HEK293T (cell line): Measurements from ENCODE around the gene KCNMA1.

ENCODE experiments used
- ARNT ChIP-seq: fragments of 450-650 bp; IDR thresholded peaks from 2 replicates; pipeline ENCODE4 v1.6.1; 2017; ENCODE audit warnings: mild to moderate bottlenecking
- ELF4 ChIP-seq: fragments of 450-650 bp; IDR thresholded peaks from 2 replicates; pipeline ENCODE4 v1.6.1; 2017; ENCODE audit warnings: antibody characterized with exemption
- FOXA1 ChIP-seq: fragments of 450-650 bp; IDR thresholded peaks from 2 replicates; pipeline ENCODE4 v1.6.1; 2016; ENCODE audit warnings: mild to moderate bottlenecking
- FOXM1 ChIP-seq: fragments of 450-650 bp; IDR thresholded peaks from 2 replicates; pipeline ENCODE4 v1.6.1; 2017; ENCODE audit warnings: mild to moderate bottlenecking, borderline replicate concordance
- LEF1 ChIP-seq: fragments of 450-650 bp; IDR thresholded peaks from 2 replicates; pipeline ENCODE4 v1.6.1; 2017; ENCODE audit warnings: mild to moderate bottlenecking, borderline replicate concordance
- SUZ12 ChIP-seq: fragments of 450-650 bp; IDR thresholded peaks from 2 replicates; pipeline ENCODE4 v1.6.1; 2016; ENCODE audit warnings: mild to moderate bottlenecking
- ZNF384 ChIP-seq: fragments of 450-650 bp; IDR thresholded peaks from 2 replicates; pipeline ENCODE4 v1.6.1; 2016

- no peak for TF ChIP-seq ELF4
- no peak for TF ChIP-seq LEF1
- no peak for TF ChIP-seq ARNT
- no peak for TF ChIP-seq FOXA1
- no peak for TF ChIP-seq SUZ12
- no peak for TF ChIP-seq ZNF384
- no peak for TF ChIP-seq FOXM1
Measured at GRCh38 chr10:77431209-77431611, 206.4 kb downstream of the KCNMA1 start.
